T follicular helper cell (primary cell): ENCODE data around the gene TSHZ2.

Experiments
- DNase-seq: peaks from one replicate; pipeline ENCODE4 v3.0.0-alpha.2; 2020; ENCODE audit warnings: low read depth

The TSHZ2 gene

GRCh38 chr20:53382263-53382844 lies 410.2 kb downstream of the TSHZ2 start:
- no peak for DNase-seq

- no peak for DNase-seq
These were observed 411.8 kb downstream of the TSHZ2 start for GRCh38 chr20:53383916-53384315.

GRCh38 chr20:53384392-53384791 lies 412.2 kb downstream of the TSHZ2 start:
- DNase-seq: no peak

- no peak for DNase-seq
These were observed 414.0 kb downstream of the TSHZ2 start for GRCh38 chr20:53385941-53386767.

GRCh38 chr20:53387983-53388675 lies 416.0 kb downstream of the TSHZ2 start:
- DNase-seq: no peak

GRCh38 chr20:53389516-53390300 lies 417.6 kb downstream of the TSHZ2 start:
- DNase-seq: no peak

- no peak for DNase-seq
These were observed 418.6 kb downstream of the TSHZ2 start for GRCh38 chr20:53390770-53391169.

GRCh38 chr20:53394433-53394832 lies 422.3 kb downstream of the TSHZ2 start:
- DNase-seq: no peak

- DNase-seq: no peak
These were observed 423.2 kb downstream of the TSHZ2 start for GRCh38 chr20:53395188-53395923.

- DNase-seq: no peak
These were observed 426.9 kb downstream of the TSHZ2 start for GRCh38 chr20:53399083-53399482.

GRCh38 chr20:53399592-53400335 lies 427.6 kb downstream of the TSHZ2 start:
- no peak for DNase-seq

GRCh38 chr20:53402233-53403005 lies 430.3 kb downstream of the TSHZ2 start:
- DNase-seq: no peak

- DNase-seq: no peak
These were observed 430.9 kb downstream of the TSHZ2 start for GRCh38 chr20:53403029-53403428.

GRCh38 chr20:53405139-53405538 lies 433.0 kb downstream of the TSHZ2 start:
- DNase-seq: no peak

- DNase-seq: no peak
These were observed 434.4 kb downstream of the TSHZ2 start for GRCh38 chr20:53406580-53406979.

- DNase-seq: no peak
These were observed 436.7 kb downstream of the TSHZ2 start for GRCh38 chr20:53408691-53409446.

GRCh38 chr20:53409447-53409717 lies 437.2 kb downstream of the TSHZ2 start:
- DNase-seq: no peak

- no peak for DNase-seq
These were observed 439.0 kb downstream of the TSHZ2 start for GRCh38 chr20:53411129-53411528.

GRCh38 chr20:53411891-53412290 lies 439.7 kb downstream of the TSHZ2 start:
- DNase-seq: no peak
